Measurements from ENCODE around the gene SMOC2. TPM values are rescaled to one million over a fixed set of nuclear protein-coding genes. Genes with fewer than 3 reads are reported as not detected.

SMOC2 gene
- total and polyA plus RNA-seq, 4 donors, result 203 to 369 (median 266) TPM

GRCh38 chr6:168715643-168716481, 274.9 kb downstream of the SMOC2 start:
- 56 to 66% methylated on average over 11 of the region's 11 CpGs for WGBS, 2 donors
- intact Hi-C loops (cut with DNase I), result no loop called here
- no peaks in the 10 kb centered on the region for H3K9me3 ChIP-seq (ENCODE audit: control insufficient read depth, low read length)

GRCh38 chr6:168716581-168716980, 275.6 kb downstream of the SMOC2 start:
- H3K4me1 ChIP-seq (ENCODE audit: control insufficient read depth in 1 of 2, insufficient read depth in 2 of 2, low read length in 2 of 2), result no peaks in the 10 kb centered on the region
- WGBS, 2 donors, result 91 to 99% methylated on average over 7 of the region's 7 CpGs
- no peaks in the 10 kb centered on the region for H3K36me3 ChIP-seq (ENCODE audit: control insufficient read depth in 1 of 2, insufficient read depth in 2 of 2, low read length in 1 of 2)
- DNase-seq, result peak in 1 of 2 donors; percentile 47
- intact Hi-C loops (cut with DNase I), result no loop called here
- H3K9me3 ChIP-seq (ENCODE audit: control insufficient read depth, low read length), result no peaks in the 10 kb centered on the region
- ATAC-seq (ENCODE audit: low FRiP score), result no peak
- no peak overlapping the region for H3K4me3 ChIP-seq (ENCODE audit: low read length in 2 of 2)
- H3K27me3 ChIP-seq (ENCODE audit: control insufficient read depth in 1 of 2, insufficient read depth in 2 of 2, low read length in 1 of 2), result no peaks in the 10 kb centered on the region
- H3K27ac ChIP-seq (ENCODE audit: low read depth in 1 of 2, low read length in 2 of 2), result no peak overlapping the region

More at GRCh38 chr6:168715643-168716481, 274.9 kb downstream of the SMOC2 start:
- H3K27me3 ChIP-seq (ENCODE audit: control insufficient read depth in 1 of 2, insufficient read depth in 2 of 2, low read length in 1 of 2), result no peaks in the 10 kb centered on the region
- no peak for ATAC-seq (ENCODE audit: low FRiP score)
- H3K36me3 ChIP-seq (ENCODE audit: control insufficient read depth in 1 of 2, insufficient read depth in 2 of 2, low read length in 1 of 2), result no peaks in the 10 kb centered on the region
- H3K4me3 ChIP-seq (ENCODE audit: low read length in 2 of 2), result no peak overlapping the region
- no peaks in the 10 kb centered on the region for H3K4me1 ChIP-seq (ENCODE audit: control insufficient read depth in 1 of 2, insufficient read depth in 2 of 2, low read length in 2 of 2)
- DNase-seq, result no peak
- no peak overlapping the region for H3K27ac ChIP-seq (ENCODE audit: low read depth in 1 of 2, low read length in 2 of 2)

- intact Hi-C loops (cut with DNase I), result no loop called here
These were observed 276.5 kb downstream of the SMOC2 start for GRCh38 chr6:168717491-168717890.

More at GRCh38 chr6:168717491-168717890, 276.5 kb downstream of the SMOC2 start:
- Histone ChIP-seq H3K4me1 (ENCODE audit: control insufficient read depth in 1 of 2, insufficient read depth in 2 of 2, low read length in 2 of 2) (no peaks in the 10 kb centered on the region), H3K9me3 (ENCODE audit: control insufficient read depth, low read length) (no peaks in the 10 kb centered on the region), H3K4me3 (ENCODE audit: low read length in 2 of 2) (no peak overlapping the region), H3K36me3 (ENCODE audit: control insufficient read depth in 1 of 2, insufficient read depth in 2 of 2, low read length in 1 of 2) (no peaks in the 10 kb centered on the region), H3K27me3 (ENCODE audit: control insufficient read depth in 1 of 2, insufficient read depth in 2 of 2, low read length in 1 of 2) (no peaks in the 10 kb centered on the region), H3K27ac (ENCODE audit: low read depth in 1 of 2, low read length in 2 of 2) (no peak overlapping the region)
- WGBS, 2 donors, result 96% methylated on average over 22 of the region's 22 CpGs
- DNase-seq (peak in 1 of 2 donors; percentile 60), ATAC-seq (ENCODE audit: low FRiP score) (no peak)

Other genes starting within 250 kb of the SMOC2 start
- gene DACT2, start 121.4 kb upstream of the SMOC2 start, total RNA-seq, result under 1 TPM in 1 of 2 donors, not detected in 1; 0.48 TPM
- under 1 TPM; 0.10 to 0.13 TPM for gene DACT2, start 121.4 kb upstream of the SMOC2 start, polyA plus RNA-seq